Calu3 (cell line): ENCODE measurements around the gene TRMT10B. TPM values are rescaled to one million over a fixed set of nuclear protein-coding genes. Genes with fewer than 3 reads are reported as not detected.
"Not testable (repeated sequence)": the region's sequence is repeated elsewhere in the genome, so short reads cannot be mapped to it uniquely, and the experiment has no call there.

ENCODE experiments used
- BruUV-seq: library from RNA; stranded (reverse); fragments of 400-500 nt; replicated peaks from 2 replicates; lab custom pipeline; 2021; lab: Mats Ljungman, UMichigan
- CTCF ChIA-PET: fragments of 300-600 bp; sonication (Branson Sonifier 250); formaldehyde crosslinking; loops from one replicate; lab custom pipeline; 2022; ENCODE audit warnings: antibody characterized with exemption; lab: Charles Lee
- DNase-seq: peaks from one replicate; pipeline ENCODE4 v3.0.0; 2022
- H3K27ac Mint-ChIP-seq: one replicate; pipeline ENCODE4 v1.8.0; 2022; ENCODE audit warnings: mixed read lengths; ENCODE audit not compliant: unreplicated experiment
- H3K27me3 Mint-ChIP-seq: one replicate; pipeline ENCODE4 v1.8.0; 2022; ENCODE audit warnings: mixed read lengths; ENCODE audit not compliant: unreplicated experiment
- H3K36me3 Mint-ChIP-seq: one replicate; pipeline ENCODE4 v1.8.0; 2022; ENCODE audit warnings: mild to moderate bottlenecking, moderate library complexity, mixed read lengths; ENCODE audit not compliant: insufficient read depth, unreplicated experiment
- H3K4me1 Mint-ChIP-seq: one replicate; pipeline ENCODE4 v1.8.0; 2022; ENCODE audit warnings: mild to moderate bottlenecking, low read depth, mixed read lengths; ENCODE audit not compliant: unreplicated experiment
- H3K4me3 Mint-ChIP-seq: one replicate; pipeline ENCODE4 v1.8.0; 2022; ENCODE audit warnings: mild to moderate bottlenecking, low read depth, moderate library complexity, mixed read lengths; ENCODE audit not compliant: unreplicated experiment
- H3K9me3 Mint-ChIP-seq: one replicate; pipeline ENCODE4 v1.8.0; 2022; ENCODE audit warnings: low read depth, mixed read lengths; ENCODE audit not compliant: unreplicated experiment
- intact Hi-C: fragments of 100-400 bp; cut with micrococcal nuclease; formaldehyde crosslinking; loops from one replicate; pipeline ENCODE4 v1.10.0; 2022; ENCODE audit not compliant: unreplicated experiment
- total RNA-seq: library from RNA; stranded (reverse); gene quantifications from 2 replicates; pipeline ENCODE4 v1.2.3, GENCODE V29; 2022
- TF ChIP-seq, protein P1 (sequence below): fragments of 200-600 bp; IDR thresholded peaks from one replicate; pipeline ENCODE4 v1.8.0; 2022; ENCODE audit warnings: antibody characterized with exemption; ENCODE audit not compliant: unreplicated experiment

TRMT10B gene
- total RNA-seq, 1 experiment from 2014 or later = 4.1 TPM

DNA sequence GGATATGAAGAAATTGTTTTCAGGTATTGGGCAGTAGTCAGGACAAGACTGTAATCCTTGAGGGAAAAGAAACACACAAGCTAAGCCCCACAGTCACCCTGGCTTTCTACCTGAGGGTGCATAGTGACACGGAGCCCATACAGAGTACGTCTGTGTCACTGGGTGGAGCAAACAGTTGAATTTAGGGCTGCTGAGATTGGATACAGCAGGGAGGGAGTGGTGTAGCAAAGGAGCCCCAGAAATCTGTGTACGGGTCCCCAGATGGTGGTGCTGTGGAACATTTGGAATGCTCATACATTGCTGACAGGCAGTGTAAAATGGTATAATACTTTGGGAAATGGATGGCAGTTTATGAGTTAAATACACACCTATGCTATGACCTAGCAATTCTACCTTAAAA, 5.1 kb downstream of the TRMT10B start:
- DNase-seq = no peak
- CTCF ChIA-PET = no interaction called here
- BruUV-seq = no TSS peak
- Mint-ChIP-seq H3K9me3 (no peaks in the 10 kb centered on the region), H3K36me3 (peaks cover 5% of the 10 kb centered on the region), H3K4me1 (no peaks in the 10 kb centered on the region), H3K27me3 (no peaks in the 10 kb centered on the region), H3K4me3 (no peak overlapping the region), H3K27ac (no peak overlapping the region)
- TF ChIP-seq, protein P1, sequence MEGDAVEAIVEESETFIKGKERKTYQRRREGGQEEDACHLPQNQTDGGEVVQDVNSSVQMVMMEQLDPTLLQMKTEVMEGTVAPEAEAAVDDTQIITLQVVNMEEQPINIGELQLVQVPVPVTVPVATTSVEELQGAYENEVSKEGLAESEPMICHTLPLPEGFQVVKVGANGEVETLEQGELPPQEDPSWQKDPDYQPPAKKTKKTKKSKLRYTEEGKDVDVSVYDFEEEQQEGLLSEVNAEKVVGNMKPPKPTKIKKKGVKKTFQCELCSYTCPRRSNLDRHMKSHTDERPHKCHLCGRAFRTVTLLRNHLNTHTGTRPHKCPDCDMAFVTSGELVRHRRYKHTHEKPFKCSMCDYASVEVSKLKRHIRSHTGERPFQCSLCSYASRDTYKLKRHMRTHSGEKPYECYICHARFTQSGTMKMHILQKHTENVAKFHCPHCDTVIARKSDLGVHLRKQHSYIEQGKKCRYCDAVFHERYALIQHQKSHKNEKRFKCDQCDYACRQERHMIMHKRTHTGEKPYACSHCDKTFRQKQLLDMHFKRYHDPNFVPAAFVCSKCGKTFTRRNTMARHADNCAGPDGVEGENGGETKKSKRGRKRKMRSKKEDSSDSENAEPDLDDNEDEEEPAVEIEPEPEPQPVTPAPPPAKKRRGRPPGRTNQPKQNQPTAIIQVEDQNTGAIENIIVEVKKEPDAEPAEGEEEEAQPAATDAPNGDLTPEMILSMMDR = no peak
- intact Hi-C loops = no loop called here

DNA sequence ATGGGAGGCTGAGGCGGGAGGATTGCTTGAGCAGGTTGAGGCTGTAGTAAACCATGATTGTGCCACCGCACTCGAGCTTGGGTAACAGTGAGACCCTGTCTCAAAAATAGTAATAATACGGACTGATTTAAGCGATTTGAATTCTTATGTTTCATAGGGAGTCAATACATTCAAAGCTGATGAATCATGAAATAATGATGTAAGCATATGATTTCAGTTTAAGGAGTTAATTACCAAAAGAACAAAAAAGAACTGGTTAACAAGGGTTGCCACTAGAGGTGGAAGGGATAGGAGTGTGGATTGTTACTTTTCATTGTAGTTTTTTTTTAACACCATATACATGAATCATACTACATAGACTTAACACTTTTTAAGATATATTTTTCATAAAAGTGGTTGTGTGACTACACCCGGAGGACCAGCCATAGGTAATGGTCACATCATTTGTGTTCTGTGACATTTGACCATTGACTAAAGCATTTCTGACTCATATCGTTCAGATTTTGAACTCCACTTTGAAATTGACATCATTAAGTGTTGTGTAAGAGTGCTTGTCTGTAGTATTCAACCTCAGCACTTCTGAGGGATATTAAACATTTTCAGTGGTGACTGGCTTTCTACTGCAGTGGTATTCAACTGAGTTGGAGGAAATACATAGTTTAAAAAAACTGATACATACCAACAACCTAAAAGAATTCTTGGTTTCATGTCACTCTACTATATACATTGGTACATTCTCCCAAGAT, 7.0 kb downstream of the TRMT10B start:
- Mint-ChIP-seq H3K9me3 (no peaks in the 10 kb centered on the region), H3K27ac (no peak overlapping the region), H3K36me3 (no peaks in the 10 kb centered on the region), H3K27me3 (no peaks in the 10 kb centered on the region), H3K4me3 (no peak overlapping the region), H3K4me1 (no peaks in the 10 kb centered on the region)
- CTCF ChIA-PET = no interaction called here
- TF ChIP-seq, protein P1 = no peak
- no TSS peak for BruUV-seq
- intact Hi-C loops = no loop called here
- DNase-seq = no peak

DNA sequence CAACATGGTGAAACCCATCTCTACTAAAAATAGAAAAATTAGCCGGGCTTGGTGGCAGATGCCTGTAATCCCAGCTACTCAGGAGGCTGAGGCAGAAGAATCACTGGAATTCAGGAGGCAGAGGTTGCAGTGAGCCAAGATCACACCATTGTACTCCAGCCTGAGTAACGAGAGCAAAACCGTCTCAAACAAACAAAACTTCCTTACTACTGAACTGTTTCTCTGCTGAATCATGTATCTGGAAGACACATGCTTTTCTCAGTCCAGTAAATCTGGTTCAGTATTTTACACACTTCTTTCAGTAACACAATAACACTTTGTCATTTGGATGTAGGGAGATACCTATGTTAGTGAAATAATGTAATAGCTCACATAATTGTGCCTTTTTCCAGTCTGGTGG, 7.9 kb downstream of the TRMT10B start:
- no peak overlapping the region for H3K27ac Mint-ChIP-seq
- TF ChIP-seq, protein P1 = no peak
- BruUV-seq = no TSS peak

DNA sequence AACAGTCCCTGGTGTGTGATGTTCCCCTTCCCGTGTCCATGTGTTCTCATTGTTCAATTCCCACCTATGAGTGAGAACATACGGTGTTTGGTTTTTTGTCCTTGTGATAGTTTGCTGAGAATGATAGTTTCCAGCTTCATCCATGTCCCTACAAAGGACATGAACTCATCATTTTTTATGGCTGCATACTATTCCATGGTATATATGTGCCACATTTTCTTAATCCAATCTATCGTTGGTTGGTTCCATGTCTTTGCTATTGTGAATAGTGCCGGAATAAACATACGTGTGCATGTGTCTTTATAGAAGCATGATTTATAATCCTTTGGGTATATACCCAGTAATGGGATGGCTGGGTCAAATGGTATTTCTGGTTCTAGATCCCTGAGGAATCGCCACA, 11.7 kb downstream of the TRMT10B start:
- H3K9me3 Mint-ChIP-seq, BruUV-seq, CTCF ChIA-PET, DNase-seq, intact Hi-C loops, H3K36me3 Mint-ChIP-seq, H3K4me1 Mint-ChIP-seq, H3K27ac Mint-ChIP-seq, H3K27me3 Mint-ChIP-seq, H3K4me3 Mint-ChIP-seq: not testable (repeated sequence)

More for the DNA sequence above, 7.9 kb downstream of the TRMT10B start:
- CTCF ChIA-PET = no interaction called here
- DNase-seq = no peak
- H3K9me3 Mint-ChIP-seq = no peaks in the 10 kb centered on the region
- no peak overlapping the region for H3K4me3 Mint-ChIP-seq
- intact Hi-C loops = no loop called here
- H3K36me3 Mint-ChIP-seq = no peaks in the 10 kb centered on the region
- no peaks in the 10 kb centered on the region for H3K27me3 Mint-ChIP-seq
- H3K4me1 Mint-ChIP-seq = no peaks in the 10 kb centered on the region

DNA sequence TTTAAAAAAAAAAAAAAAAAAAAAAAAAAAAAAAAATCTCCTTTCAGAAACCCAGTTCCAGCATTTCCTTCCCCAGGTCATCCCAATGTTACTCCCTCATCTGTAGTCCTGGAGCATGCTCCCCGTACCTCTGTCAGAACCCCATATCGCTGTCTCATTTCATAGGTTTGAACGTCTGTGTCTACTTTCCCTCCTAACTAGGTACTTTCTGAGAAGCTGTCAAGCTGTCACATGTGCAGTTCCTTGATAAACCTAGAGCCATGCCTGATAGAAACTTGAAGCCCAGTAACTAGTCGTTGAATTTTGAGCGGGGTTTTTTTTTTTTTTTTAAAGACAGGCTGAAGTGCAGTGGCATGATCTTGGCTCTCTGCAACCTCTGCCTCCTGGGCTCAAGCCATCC, 15.7 kb downstream of the TRMT10B start:
- Mint-ChIP-seq H3K27ac (no peak overlapping the region), H3K4me1 (no peaks in the 10 kb centered on the region), H3K27me3 (no peaks in the 10 kb centered on the region), H3K9me3 (no peaks in the 10 kb centered on the region), H3K4me3 (no peak overlapping the region), H3K36me3 (peaks cover 5% of the 10 kb centered on the region)
- CTCF ChIA-PET = no interaction called here
- intact Hi-C loops = no loop called here
- TF ChIP-seq, protein P1 = no peak
- no TSS peak for BruUV-seq
- no peak for DNase-seq
